Hepatocyte (in vitro differentiated cells): ENCODE measurements around the gene NSUN2.

Experiments used
- EZH2 ChIP-seq: fragments of 200-600 bp; sonication (generic); IDR thresholded peaks from 2 replicates; pipeline ENCODE4 v1.6.1; 2016; ENCODE audit warnings: antibody characterized with exemption, mild to moderate bottlenecking, borderline replicate concordance
- TF ChIP-seq, protein P1 (sequence below): fragments of 200-600 bp; sonication (generic); IDR thresholded peaks from 2 replicates; pipeline ENCODE4 v1.5.1; 2016; ENCODE audit warnings: antibody characterized with exemption, mild to moderate bottlenecking; ENCODE audit not compliant: poor library complexity

GRCh38 chr5:6602441-6602840, 30.4 kb downstream of the NSUN2 start:
- TF ChIP-seq EZH2: no peak
- TF ChIP-seq, protein P1, sequence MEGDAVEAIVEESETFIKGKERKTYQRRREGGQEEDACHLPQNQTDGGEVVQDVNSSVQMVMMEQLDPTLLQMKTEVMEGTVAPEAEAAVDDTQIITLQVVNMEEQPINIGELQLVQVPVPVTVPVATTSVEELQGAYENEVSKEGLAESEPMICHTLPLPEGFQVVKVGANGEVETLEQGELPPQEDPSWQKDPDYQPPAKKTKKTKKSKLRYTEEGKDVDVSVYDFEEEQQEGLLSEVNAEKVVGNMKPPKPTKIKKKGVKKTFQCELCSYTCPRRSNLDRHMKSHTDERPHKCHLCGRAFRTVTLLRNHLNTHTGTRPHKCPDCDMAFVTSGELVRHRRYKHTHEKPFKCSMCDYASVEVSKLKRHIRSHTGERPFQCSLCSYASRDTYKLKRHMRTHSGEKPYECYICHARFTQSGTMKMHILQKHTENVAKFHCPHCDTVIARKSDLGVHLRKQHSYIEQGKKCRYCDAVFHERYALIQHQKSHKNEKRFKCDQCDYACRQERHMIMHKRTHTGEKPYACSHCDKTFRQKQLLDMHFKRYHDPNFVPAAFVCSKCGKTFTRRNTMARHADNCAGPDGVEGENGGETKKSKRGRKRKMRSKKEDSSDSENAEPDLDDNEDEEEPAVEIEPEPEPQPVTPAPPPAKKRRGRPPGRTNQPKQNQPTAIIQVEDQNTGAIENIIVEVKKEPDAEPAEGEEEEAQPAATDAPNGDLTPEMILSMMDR: no peak
